Mammary epithelial cell (primary cell): ENCODE measurements around the gene SOBP.

ENCODE experiments used
- EZH2 ChIP-seq: IDR thresholded peaks from 2 replicates; pipeline ENCODE4 v1.6.1; 2012; ENCODE audit warnings: low read length, inconsistent platforms, borderline replicate concordance
- TF ChIP-seq, protein P1 (sequence below), 2 donors: IDR thresholded peaks in 1 of 2; conservative IDR thresholded peaks in 1 of 2; 2 replicates each; pipeline ENCODE4 v1.5.1; 2011 to 2012; ENCODE audit warnings: inconsistent platforms in 2 of 2, low read length in 2 of 2, mild to moderate bottlenecking in 2 of 2, control low read depth in 1 of 2, low read depth in 1 of 2; ENCODE audit not compliant: insufficient read depth in 1 of 2; ENCODE audit errors: extremely low read depth in 1 of 2

DNA sequence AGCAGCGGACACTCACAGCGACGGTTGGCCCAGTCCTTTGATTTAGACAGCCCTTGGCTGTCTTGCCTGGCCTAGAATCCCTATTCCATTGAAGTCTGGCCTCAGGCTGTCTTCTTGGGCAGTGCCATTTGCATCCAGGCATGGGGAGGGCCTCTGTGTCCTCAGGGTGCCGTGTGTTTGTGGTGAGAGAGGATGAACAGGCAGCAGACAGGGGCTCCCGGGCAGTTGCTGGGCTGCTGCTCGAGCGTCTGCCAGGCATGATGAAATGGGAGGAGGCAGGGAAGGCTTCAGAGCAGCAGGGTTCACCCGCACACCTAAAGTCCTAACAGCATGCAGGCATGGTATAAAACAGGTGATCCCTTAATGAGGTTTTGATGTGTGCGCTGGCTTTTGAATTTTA, 126.9 kb downstream of the SOBP start:
- TF ChIP-seq, protein P1, sequence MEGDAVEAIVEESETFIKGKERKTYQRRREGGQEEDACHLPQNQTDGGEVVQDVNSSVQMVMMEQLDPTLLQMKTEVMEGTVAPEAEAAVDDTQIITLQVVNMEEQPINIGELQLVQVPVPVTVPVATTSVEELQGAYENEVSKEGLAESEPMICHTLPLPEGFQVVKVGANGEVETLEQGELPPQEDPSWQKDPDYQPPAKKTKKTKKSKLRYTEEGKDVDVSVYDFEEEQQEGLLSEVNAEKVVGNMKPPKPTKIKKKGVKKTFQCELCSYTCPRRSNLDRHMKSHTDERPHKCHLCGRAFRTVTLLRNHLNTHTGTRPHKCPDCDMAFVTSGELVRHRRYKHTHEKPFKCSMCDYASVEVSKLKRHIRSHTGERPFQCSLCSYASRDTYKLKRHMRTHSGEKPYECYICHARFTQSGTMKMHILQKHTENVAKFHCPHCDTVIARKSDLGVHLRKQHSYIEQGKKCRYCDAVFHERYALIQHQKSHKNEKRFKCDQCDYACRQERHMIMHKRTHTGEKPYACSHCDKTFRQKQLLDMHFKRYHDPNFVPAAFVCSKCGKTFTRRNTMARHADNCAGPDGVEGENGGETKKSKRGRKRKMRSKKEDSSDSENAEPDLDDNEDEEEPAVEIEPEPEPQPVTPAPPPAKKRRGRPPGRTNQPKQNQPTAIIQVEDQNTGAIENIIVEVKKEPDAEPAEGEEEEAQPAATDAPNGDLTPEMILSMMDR (conservative IDR thresholded peaks at IDR 0.05 in 1 of 2, IDR thresholded peaks at IDR 0.05 in 1 of 2; ENCODE audit: extremely low read depth in 1 of 2, insufficient read depth in 1 of 2, low read depth in 1 of 2, low read length in 2 of 2), result no peak
- no peak for TF ChIP-seq EZH2
